GM18867 (cell line): ENCODE results near the gene SLC35F4.
A peak's percentile ranks its signal among the peaks of the same experiment; 100 is the strongest.
"Not testable (repeated sequence)": the region's sequence is repeated elsewhere in the genome, so short reads cannot be mapped to it uniquely, and the experiment has no call there.

ENCODE experiments used
- ATAC-seq: cut with Tn5 transposase; IDR thresholded peaks from one replicate; pipeline ENCODE4 v1.9.1; 2021; ENCODE audit warnings: mild to moderate bottlenecking, moderate library complexity; ENCODE audit not compliant: unreplicated experiment

The SLC35F4 gene

DNA sequence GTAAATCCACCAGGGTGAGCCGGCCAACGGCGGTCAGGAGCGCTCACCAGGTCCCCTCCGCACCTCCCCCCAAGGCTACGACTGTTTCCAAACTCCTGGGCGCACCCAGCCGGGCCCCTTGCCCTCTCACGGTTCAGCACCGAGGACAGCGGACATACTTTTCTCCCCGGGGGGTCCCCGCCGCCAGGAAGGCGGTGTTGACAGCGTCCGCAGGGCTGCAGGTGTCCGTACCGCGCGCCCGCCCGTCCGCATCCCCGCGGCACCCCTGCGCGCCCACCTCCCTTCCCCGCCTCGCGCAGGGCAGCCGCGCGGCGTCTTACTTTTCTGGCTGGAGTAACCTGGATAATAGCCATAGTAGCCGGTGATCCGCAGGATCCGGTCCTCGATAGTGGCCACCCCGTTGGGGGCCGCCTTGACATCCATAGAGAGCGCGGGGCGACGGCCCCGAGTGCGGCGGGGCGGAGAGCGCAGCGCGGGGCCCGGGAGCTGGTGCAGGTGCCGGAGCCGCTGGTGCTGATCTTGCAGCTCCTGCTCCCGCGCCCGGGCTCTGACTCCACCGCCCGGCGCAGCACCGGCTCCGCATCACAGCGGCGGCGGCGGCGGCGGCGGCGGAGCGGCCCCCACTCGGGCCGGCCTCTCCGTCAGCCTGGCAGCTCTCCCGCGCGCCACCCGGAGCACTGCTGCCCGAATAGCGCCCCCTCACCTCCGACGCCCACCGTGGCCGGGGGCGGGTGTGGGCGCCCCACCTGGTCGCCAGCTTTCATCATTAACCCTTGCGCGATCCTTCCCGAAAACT, at the start of gene SLC35F4:
Gene SLC35F4, minus strand, starts transcription at position 690 of the 796 bp plus-strand sequence.
- ATAC-seq, result no peak

GRCh38 chr14:57909626-57910025, 43.7 kb upstream of the SLC35F4 start:
- ATAC-seq, result no peak

DNA sequence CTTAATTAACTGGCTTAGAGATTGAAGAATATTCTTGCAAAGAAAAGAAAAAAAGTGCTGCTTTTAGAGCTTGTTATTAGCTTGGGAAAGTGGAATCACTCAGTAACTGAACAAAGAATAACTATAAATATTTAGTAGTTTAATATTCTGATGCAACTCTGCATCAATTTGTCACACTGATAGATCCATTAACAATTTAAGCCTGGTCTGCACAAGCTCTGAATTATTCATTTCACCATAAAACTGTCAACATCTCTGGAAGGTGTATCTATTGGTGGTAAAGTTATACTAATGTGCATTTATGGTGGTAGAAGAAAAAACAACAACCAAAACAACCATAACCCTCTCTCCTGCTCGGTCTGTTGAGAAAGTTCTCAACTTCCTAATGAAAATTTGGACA, 38.1 kb upstream of the SLC35F4 start:
- ATAC-seq, result no peak

GRCh38 chr14:57898837-57899572, 33.1 kb upstream of the SLC35F4 start:
- no peak for ATAC-seq

DNA sequence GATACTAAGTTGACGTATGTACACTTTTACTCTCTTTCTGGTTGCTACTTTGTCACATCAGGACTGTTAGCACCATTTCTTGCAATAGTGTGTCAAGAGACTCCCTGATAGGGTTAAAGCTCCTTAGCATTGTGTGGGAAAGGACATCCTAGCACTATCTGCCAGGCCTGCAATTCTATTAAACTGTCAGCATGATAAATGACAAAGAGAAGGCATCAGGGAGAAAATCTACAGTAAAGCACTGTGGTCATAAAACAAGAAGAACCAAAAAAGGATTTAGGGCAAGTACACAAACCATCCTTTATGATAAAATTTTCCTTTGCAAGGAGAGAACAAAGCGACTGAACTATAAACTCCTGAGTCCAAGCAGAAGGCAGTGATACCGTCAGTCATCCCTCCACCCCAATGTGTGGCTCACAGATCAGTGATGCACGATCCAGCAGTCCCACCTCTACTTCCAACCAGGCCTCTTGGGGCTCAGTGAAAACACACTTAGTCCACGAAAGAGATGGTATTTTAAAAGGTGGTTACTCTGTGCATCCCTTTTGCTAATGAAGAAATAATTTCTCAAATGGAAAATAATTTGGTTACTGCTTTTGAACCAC, 31.4 kb upstream of the SLC35F4 start:
- no peak for ATAC-seq

- no peak for ATAC-seq
Measured at GRCh38 chr14:57889245-57889644, 23.4 kb upstream of the SLC35F4 start.

- ATAC-seq, result no peak
Measured at GRCh38 chr14:57884175-57884574, 18.3 kb upstream of the SLC35F4 start.

DNA sequence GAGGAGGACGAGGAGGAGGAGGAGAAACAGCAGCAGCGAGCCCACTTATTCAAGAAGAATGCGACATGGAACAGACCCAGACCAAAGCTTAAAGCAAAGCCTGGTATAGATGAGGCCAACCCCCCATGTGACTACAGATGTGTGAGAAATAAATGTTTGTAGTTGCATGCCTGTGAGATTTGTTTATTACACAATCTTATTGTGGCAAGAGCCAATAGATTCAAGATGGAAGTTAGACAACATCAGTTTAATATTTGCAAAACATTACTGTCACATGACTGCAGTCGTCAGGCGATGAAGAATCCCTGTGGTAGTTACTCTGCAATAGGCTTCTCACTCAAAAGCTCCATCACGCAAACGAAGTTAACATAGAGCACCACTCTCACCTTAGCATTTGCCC, 17.2 kb upstream of the SLC35F4 start:
- ATAC-seq, result no peak

GRCh38 chr14:57879516-57879915, 13.6 kb upstream of the SLC35F4 start:
- ATAC-seq, result no peak

- ATAC-seq, result no peak
Measured at GRCh38 chr14:57875985-57876384, 10.1 kb upstream of the SLC35F4 start.

GRCh38 chr14:57875296-57875695, 9.4 kb upstream of the SLC35F4 start:
- ATAC-seq, result no peak

GRCh38 chr14:57871459-57872080, 5.7 kb upstream of the SLC35F4 start:
- ATAC-seq, result peak; percentile 82

GRCh38 chr14:57870686-57871457, 5.0 kb upstream of the SLC35F4 start:
- peak; percentile 21 for ATAC-seq

- no peak for ATAC-seq
Measured at GRCh38 chr14:57869617-57870016, 3.7 kb upstream of the SLC35F4 start.

DNA sequence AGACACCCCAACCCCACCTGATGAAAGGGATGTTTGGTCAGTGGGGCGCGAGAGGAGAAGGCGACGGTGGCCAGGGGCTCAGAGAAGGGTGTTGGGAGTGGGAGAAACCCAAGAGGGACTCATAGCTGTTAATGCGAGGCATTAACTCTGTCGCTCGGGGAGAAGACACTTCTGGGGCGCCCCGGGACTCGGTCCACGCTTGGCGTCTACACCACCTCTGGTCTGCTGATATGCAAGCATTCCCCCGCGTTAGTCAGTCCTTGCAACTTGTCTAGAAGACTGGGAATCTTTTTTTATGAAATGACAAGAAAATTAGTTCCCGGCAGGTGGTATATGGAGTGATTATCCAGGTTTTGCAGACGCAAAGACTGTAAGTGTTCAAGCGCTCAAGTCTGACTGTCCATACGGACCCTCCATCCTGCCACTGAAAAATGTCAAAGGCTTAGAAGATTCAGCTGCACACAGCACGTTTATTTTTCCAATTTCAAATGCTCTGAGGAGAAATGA, 360 bp upstream of the SLC35F4 start:
- no peak for ATAC-seq

GRCh38 chr14:57865066-57865402, 858 bp downstream of the SLC35F4 start:
- ATAC-seq, result no peak

DNA sequence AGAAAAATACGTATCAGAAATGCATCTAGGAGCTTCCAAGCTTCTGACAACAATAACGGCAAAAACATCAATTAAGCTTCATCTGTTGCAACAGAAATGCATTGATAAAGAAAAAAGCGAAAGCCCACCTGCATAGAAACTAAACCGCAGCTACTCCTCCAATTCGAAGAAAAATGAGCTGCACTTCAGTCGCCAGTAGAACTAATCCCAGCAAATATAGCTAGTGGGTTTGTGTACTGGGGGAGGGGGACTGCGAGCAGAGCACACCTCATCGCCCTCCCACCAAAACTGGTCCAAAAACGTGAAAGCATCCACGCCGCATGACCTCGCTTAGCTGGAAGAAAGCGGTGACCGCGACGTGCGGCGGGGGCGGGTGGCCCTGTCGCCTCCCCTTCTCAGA, 1.2 kb downstream of the SLC35F4 start:
- ATAC-seq, result no peak

GRCh38 chr14:57863471-57863870, 2.4 kb downstream of the SLC35F4 start:
- ATAC-seq, result no peak

DNA sequence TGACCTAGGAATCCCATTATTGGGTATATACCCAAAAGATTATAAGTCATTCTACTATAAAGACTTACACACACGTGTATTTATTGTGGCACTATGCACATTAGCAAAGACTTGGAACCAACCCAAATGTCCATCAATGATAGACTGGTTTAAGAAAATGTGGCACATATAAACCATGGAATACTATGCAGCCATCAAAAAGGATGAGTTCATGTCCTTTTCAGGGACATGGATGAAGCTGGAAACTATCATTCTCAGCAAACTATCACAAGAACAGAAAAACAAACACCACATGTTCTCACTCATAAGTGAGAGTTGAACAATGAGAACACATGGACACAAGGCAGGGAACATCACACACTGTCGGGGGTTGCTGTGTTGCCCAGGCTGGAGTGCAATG, 10.2 kb downstream of the SLC35F4 start:
- ATAC-seq, result not testable (repeated sequence)

DNA sequence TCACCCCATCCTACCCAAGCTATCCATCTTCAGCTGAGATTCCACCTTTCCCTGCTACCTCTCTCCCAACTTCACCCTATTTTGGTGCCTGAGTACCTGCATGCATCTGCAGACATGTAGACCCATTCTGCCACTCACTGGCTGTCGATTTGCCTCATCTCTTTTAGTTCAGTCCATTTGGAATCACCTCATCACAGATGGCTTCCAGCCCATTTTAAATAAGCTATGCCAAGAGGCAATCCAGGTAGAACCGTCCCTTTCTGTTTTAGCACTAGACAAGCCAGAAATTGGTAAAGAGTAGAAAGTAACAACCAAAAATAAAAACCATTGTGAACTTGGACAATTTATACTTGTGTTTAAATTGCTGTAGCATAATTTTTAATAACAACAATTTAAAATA, 11.3 kb downstream of the SLC35F4 start:
- ATAC-seq, result no peak

- ATAC-seq, result no peak
Measured at GRCh38 chr14:57851354-57851753, 14.5 kb downstream of the SLC35F4 start.
